Activated naive CD4-positive, alpha-beta T cell treated with anti-CD3 and anti-CD28 coated beads, Interleukin-2, amount 50 U/mL, for 24 hours (primary cell): ENCODE measurements around the gene NCAPD2.
"Not testable (repeated sequence)": the region's sequence is repeated elsewhere in the genome, so short reads cannot be mapped to it uniquely, and the experiment has no call there.

Experiments used
- H3K27ac Mint-ChIP-seq: one replicate; pipeline ENCODE4 v1.8.0; 2021; ENCODE audit warnings: mild to moderate bottlenecking, mixed read lengths
- H3K27me3 Mint-ChIP-seq: one replicate; pipeline ENCODE4 v1.8.0; 2021; ENCODE audit warnings: mixed read lengths
- H3K36me3 Mint-ChIP-seq: one replicate; pipeline ENCODE4 v1.8.0; 2021; ENCODE audit warnings: mixed read lengths
- H3K4me1 Mint-ChIP-seq: one replicate; pipeline ENCODE4 v1.8.0; 2021; ENCODE audit warnings: mixed read lengths
- H3K4me3 Mint-ChIP-seq: one replicate; pipeline ENCODE4 v1.8.0; 2021; ENCODE audit warnings: mild to moderate bottlenecking, mixed read lengths
- H3K9me3 Mint-ChIP-seq: one replicate; pipeline ENCODE4 v1.8.0; 2021; ENCODE audit warnings: mixed read lengths

Gene NCAPD2

GRCh38 chr12:6471989-6472360 lies 21.9 kb upstream of the NCAPD2 start:
- Mint-ChIP-seq H3K4me1 (peaks cover 44% of the 10 kb centered on the region), H3K9me3 (no peaks in the 10 kb centered on the region), H3K36me3 (peaks cover 3% of the 10 kb centered on the region), H3K27me3 (no peaks in the 10 kb centered on the region), H3K27ac (peak overlapping the region; percentile 53), H3K4me3 (peak overlapping the region; percentile 91)

GRCh38 chr12:6472491-6472890 lies 21.4 kb upstream of the NCAPD2 start:
- Mint-ChIP-seq H3K27ac (no peak overlapping the region), H3K4me3 (no peak overlapping the region), H3K4me1 (peaks cover 39% of the 10 kb centered on the region), H3K36me3 (peaks cover 3% of the 10 kb centered on the region), H3K9me3 (no peaks in the 10 kb centered on the region), H3K27me3 (no peaks in the 10 kb centered on the region)

- H3K4me3 Mint-ChIP-seq, H3K27me3 Mint-ChIP-seq, H3K27ac Mint-ChIP-seq, H3K36me3 Mint-ChIP-seq, H3K9me3 Mint-ChIP-seq: not testable (repeated sequence)
- H3K4me1 Mint-ChIP-seq = peaks cover 17% of the 10 kb centered on the region
Measured at GRCh38 chr12:6475233-6475975, 18.5 kb upstream of the NCAPD2 start.

GRCh38 chr12:6476489-6476888 lies 17.4 kb upstream of the NCAPD2 start:
- no peaks in the 10 kb centered on the region for H3K27me3 Mint-ChIP-seq
- no peaks in the 10 kb centered on the region for H3K36me3 Mint-ChIP-seq
- H3K4me3 Mint-ChIP-seq = no peak overlapping the region
- peaks cover 8% of the 10 kb centered on the region for H3K4me1 Mint-ChIP-seq
- no peaks in the 10 kb centered on the region for H3K9me3 Mint-ChIP-seq
- H3K27ac Mint-ChIP-seq = no peak overlapping the region

DNA sequence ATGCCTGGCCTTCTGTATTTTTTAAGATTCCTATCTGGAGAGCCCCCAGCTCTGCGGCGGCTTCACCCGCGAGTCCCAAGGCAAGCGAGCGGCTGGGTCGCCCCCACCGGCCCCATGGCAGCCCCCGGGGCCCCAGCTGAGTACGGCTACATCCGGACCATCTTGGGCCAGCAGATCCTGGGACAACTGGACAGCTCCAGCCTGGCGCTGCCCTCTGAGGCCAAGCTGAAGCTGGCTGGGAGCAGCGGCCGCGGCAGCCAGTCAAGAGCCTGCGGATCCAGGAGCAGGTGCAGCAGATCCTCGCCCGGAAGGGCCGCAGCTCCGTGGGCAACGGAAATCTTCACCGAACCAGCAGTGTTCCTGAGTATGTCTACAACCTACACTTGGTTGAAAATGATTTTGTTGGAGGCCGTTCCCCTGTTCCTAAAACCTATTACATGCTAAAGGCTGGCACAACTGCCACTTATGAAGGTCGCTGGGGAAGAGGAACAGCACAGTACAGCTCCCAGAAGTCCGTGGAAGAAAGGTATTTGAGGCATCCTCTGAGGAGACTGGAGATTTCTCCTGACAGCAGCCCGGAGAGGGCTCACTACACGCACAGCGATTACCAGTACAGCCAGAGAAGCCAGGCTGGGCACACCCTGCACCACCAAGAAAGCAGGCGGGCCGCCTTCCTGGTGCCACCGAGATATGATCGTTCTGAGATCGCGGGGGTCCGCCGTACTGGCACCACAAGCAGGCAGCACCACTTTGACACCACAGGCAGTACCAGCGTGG lies 16.1 kb upstream of the NCAPD2 start:
- not testable (repeated sequence) for H3K36me3 Mint-ChIP-seq, H3K4me3 Mint-ChIP-seq, H3K9me3 Mint-ChIP-seq, H3K27ac Mint-ChIP-seq, H3K4me1 Mint-ChIP-seq, H3K27me3 Mint-ChIP-seq

DNA sequence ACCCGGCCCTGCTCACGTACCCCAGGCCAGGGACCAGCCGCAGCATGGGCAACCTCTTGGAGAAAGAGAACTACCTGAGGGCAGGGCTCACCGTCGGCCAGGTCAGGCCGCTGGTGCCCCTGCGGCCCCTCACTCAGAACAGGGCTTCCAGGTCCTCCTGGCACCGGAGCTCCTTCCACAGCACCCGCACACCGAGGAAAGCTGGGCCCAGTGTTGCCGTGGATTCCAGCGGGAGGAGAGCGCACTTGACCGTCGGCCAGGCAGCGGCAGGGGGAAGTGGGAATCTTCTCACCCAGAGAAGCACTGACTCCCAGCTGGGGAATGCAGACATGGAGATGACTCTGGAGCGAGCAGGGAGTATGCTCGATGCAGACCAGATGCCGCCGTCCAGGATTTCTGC lies 15.5 kb upstream of the NCAPD2 start:
- Mint-ChIP-seq H3K27ac (no peak overlapping the region), H3K36me3 (no peaks in the 10 kb centered on the region), H3K4me1 (no peaks in the 10 kb centered on the region), H3K9me3 (no peaks in the 10 kb centered on the region), H3K4me3 (no peak overlapping the region), H3K27me3 (no peaks in the 10 kb centered on the region)

GRCh38 chr12:6488240-6488639 lies 5.7 kb upstream of the NCAPD2 start:
- H3K4me1 Mint-ChIP-seq = peaks cover 7% of the 10 kb centered on the region
- H3K9me3 Mint-ChIP-seq = no peaks in the 10 kb centered on the region
- H3K27me3 Mint-ChIP-seq = no peaks in the 10 kb centered on the region

GRCh38 chr12:6489449-6489848 lies 4.5 kb upstream of the NCAPD2 start:
- no peak overlapping the region for H3K4me3 Mint-ChIP-seq
- no peaks in the 10 kb centered on the region for H3K9me3 Mint-ChIP-seq
- peaks cover 6% of the 10 kb centered on the region for H3K36me3 Mint-ChIP-seq

More at GRCh38 chr12:6488240-6488639, 5.7 kb upstream of the NCAPD2 start:
- no peak overlapping the region for H3K27ac Mint-ChIP-seq
- H3K4me3 Mint-ChIP-seq = no peak overlapping the region
- H3K36me3 Mint-ChIP-seq = peaks cover 6% of the 10 kb centered on the region

GRCh38 chr12:6490673-6491072 lies 3.2 kb upstream of the NCAPD2 start:
- H3K4me1 Mint-ChIP-seq = peaks cover 22% of the 10 kb centered on the region
- H3K36me3 Mint-ChIP-seq, H3K27ac Mint-ChIP-seq, H3K27me3 Mint-ChIP-seq, H3K4me3 Mint-ChIP-seq, H3K9me3 Mint-ChIP-seq: not testable (repeated sequence)

More at GRCh38 chr12:6489449-6489848, 4.5 kb upstream of the NCAPD2 start:
- Mint-ChIP-seq H3K4me1 (peaks cover 10% of the 10 kb centered on the region), H3K27ac (no peak overlapping the region), H3K27me3 (no peaks in the 10 kb centered on the region)

DNA sequence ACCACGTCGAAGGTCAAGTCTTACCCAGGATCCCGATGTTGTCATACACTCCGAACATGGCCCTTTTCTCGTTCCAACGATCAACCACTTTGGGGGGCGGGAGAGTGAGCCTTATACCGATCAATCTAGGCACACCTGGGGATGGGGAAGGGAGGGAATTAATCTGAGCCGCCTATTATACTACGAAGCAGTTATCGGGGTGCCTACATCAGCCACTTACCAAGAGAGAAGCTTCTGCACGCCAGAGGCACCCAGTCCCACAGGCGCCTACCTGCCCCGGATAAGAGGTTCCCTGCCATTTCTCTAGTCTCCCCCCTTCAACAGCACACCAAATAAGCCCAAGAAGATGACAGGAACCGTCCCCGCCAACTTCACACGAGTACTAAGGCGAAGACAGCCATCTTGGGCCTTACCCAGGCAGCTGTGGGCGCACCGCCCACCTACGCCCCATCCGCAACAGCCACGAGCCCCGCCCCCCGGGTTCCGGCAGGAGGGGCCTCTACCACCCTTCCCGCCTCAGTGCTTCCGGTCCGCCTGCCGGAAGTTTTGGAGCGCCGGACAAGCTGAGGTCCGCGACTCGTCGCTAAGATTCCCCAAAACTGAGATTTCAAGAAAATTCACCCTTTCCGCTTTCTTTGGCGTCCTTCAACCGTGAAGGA lies 935 bp upstream of the NCAPD2 start, which contains the start of gene MRPL51:
Gene MRPL51 (minus strand): TSS at position 425 of the 659 bp plus-strand sequence. CDS start 126 bp downstream, at position 299.
- H3K4me1 Mint-ChIP-seq = peaks cover 34% of the 10 kb centered on the region
- H3K4me3 Mint-ChIP-seq = peak within 1 kb of the TSS; percentile 94
- H3K27ac Mint-ChIP-seq = peak within 1 kb of the TSS; percentile 95
- H3K9me3 Mint-ChIP-seq = no peaks in the 10 kb centered on the region
- H3K36me3 Mint-ChIP-seq = peaks cover 9% of the 10 kb centered on the region
- no peaks in the 10 kb centered on the region for H3K27me3 Mint-ChIP-seq

DNA sequence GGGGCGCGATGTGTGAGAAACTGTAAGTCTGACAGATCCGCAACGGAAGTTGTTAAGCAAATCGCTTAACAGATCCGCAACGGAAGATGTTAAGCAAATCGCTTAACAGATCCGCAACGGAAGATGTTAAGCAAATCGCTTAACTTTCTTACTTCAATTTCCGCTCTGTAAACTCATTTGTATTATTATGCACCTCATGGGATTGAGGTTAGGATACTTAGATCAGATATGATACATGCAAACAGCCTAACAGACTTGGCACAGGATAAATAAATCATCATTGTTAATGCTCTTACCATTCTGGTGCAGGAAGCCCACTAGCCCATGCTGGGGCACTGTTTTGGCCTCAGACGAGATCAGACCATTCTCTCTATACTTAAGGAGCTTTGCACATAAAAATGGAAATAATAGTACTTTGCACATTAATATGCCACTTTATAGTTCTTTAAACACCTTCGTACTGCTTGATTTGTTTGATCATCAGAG lies 399 bp downstream of the NCAPD2 start:
- Mint-ChIP-seq H3K27ac (peak overlapping the region; percentile 95), H3K4me1 (peaks cover 38% of the 10 kb centered on the region), H3K4me3 (peak overlapping the region; percentile 94), H3K36me3 (peaks cover 9% of the 10 kb centered on the region), H3K27me3 (no peaks in the 10 kb centered on the region), H3K9me3 (no peaks in the 10 kb centered on the region)

- Mint-ChIP-seq H3K27ac (peak overlapping the region; percentile 95), H3K4me1 (peaks cover 38% of the 10 kb centered on the region), H3K4me3 (peak overlapping the region; percentile 94), H3K27me3 (no peaks in the 10 kb centered on the region), H3K36me3 (peaks cover 9% of the 10 kb centered on the region), H3K9me3 (no peaks in the 10 kb centered on the region)
Measured at GRCh38 chr12:6494968-6495367, 1.1 kb downstream of the NCAPD2 start.

- H3K27me3 Mint-ChIP-seq, H3K4me3 Mint-ChIP-seq, H3K9me3 Mint-ChIP-seq, H3K36me3 Mint-ChIP-seq: not testable (repeated sequence)
- Mint-ChIP-seq H3K27ac (peak overlapping the region; percentile 86), H3K4me1 (peaks cover 32% of the 10 kb centered on the region)
Measured at GRCh38 chr12:6497291-6497690, 3.4 kb downstream of the NCAPD2 start.

DNA sequence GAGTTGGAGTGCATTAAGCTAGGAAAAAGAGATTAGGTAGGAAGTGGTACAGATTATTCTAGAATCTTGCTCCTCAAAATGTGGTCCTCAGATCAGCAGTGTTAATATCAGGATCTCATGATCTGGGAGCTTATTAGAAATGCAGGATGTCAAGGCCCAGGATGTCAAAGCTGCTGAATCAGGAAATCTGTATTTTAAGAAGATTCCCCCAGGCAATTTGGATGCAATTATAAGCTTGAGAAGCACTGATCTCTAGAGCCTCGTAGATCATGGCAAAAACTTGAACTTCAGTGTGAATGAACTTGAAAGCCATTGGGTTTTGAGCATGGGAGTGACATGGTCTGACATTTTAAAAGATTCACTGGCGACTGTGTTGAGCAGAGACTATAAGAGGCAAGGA lies 6.6 kb downstream of the NCAPD2 start:
- no peaks in the 10 kb centered on the region for H3K9me3 Mint-ChIP-seq
- peaks cover under 1% of the 10 kb centered on the region for H3K36me3 Mint-ChIP-seq
- H3K4me1 Mint-ChIP-seq = peaks cover 18% of the 10 kb centered on the region
- H3K4me3 Mint-ChIP-seq = no peak overlapping the region
- H3K27me3 Mint-ChIP-seq = no peaks in the 10 kb centered on the region
- no peak overlapping the region for H3K27ac Mint-ChIP-seq

DNA sequence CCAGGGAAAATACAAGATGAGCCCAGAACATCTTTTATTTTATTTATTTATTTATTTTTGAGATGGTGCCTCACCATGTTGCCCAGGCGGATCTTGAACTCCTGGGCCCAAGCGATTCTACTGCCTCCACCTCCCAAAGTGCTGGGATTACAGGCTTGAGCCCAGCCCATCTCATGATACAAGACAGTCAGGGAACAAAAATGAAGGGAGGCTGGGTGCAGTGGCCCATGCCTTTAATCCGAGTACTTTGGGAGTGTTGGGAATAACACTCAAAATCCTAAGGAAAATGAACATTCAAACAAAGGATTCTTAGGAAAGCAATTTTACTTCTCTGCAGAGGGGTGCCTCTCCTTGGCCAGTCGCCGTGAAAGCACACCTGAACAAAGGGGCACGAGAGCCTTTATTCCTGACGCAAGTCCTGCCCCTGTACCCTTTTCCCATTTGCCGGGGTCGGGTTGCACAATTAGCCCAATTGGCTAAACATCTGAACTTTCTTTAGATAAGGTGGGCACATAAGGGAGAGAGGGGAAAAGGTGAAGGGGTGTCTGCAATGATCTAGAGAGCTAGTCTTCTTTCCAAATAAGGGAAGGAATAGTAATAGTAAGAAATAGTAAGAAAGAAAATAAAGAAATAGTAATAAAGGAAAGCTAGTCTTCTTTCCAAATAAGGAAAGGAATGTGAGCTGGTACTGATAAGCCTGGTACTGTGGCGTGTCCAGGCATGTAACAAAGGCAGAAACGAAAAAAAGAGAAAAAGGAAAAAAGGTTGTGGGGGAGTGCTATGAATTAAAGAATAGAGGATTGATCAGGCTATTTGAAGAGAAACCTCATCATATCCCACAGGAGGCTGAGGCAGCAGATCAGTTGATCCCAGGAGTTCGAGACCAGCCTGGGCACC lies 13.4 kb downstream of the NCAPD2 start:
- Mint-ChIP-seq H3K27me3 (no peaks in the 10 kb centered on the region), H3K36me3 (peaks cover 9% of the 10 kb centered on the region), H3K4me1 (peaks cover 10% of the 10 kb centered on the region), H3K27ac (no peak overlapping the region), H3K9me3 (no peaks in the 10 kb centered on the region), H3K4me3 (no peak overlapping the region)
